ENCODE results near the gene TMSB4X.

GRCh38 chrX:12967711-12968465 lies 7.0 kb upstream of the TMSB4X start:
- TF ChIP-seq EZH2 (IDR thresholded peaks at IDR 0.05) (no peak), POLR2AphosphoS5 (IDR thresholded peaks at IDR 0.05; ENCODE audit: borderline replicate concordance, low read depth, low read length) (no peak), FOXP2 (optimal IDR thresholded peaks at IDR 0.05; ENCODE audit: control extremely low read depth, extremely low read length, insufficient read depth) (no peak)
